ENCODE results near the gene ZDHHC12.

The ZDHHC12 gene

GRCh38 chr9:128685636-128686489, 38.1 kb downstream of the ZDHHC12 start:
- no peak for DNase-seq (ENCODE audit: low read depth)

DNA sequence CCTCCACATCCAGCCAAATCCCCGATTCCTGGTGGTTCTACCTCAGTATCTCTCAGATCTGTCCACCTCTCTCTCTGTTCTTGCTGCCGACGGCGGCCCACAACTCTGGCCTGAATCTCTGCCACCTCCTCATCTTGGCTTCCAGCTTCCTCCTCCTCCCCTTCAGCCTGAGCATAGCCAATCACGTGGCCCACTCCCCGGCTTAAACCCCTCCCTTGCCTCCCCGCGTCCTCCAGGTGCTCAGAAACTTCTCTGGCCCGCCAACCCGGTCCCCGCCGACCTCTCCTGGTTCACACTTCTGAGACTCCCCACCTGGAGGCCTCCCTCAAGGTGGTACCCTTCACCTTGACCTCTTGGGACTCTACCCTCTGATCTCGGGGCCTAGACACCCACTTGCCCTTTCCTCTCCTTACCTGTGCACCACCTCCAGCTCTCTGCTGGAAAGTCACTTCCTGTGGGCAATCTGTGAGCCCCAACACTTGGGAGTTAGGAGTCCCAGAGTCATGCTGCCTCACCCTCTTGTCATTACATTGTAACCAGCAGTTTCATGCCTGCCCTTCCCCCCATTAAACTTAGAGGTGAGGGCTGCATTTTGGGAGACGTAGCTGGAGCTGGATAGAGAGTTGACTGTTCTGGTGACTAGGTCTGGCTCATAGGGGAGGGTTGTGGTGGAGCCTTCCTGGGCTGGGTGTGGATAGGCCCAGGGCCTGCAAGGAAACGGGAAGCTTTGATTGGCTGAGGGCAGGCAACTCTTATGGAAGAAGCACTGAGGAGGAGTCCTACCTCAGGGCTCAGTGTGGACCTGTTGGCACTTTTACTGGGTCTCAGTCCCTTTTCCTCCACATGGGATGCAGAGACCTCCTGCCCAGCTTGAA, 39.4 kb downstream of the ZDHHC12 start:
- peak; percentile 59 for DNase-seq (ENCODE audit: low read depth)

GRCh38 chr9:128684065-128684324, 39.9 kb downstream of the ZDHHC12 start:
- DNase-seq (ENCODE audit: low read depth) = no peak

GRCh38 chr9:128683340-128684064, 40.4 kb downstream of the ZDHHC12 start:
- DNase-seq (ENCODE audit: low read depth) = no peak

DNA sequence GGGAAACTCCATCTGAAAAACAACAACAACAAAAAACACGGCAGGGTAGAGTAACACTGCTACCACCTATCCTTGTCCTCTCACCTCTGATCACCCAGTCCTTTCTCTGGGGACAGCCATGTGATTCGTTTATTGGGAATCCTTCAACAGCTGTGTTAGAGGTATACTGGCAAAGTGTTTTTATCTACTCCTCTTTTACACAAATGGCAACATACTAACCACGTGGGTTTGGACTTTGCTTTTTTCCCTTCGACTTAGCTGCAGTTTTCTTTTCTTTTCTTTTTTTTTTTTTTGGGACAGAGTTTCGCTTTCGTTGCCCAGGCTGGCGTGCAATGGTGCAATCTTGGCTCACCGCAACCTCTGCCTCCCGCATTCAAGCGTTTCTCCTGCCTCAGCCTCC, 46.1 kb downstream of the ZDHHC12 start:
- DNase-seq (ENCODE audit: low read depth) = no peak

GRCh38 chr9:128675382-128675781, 48.5 kb downstream of the ZDHHC12 start:
- no peak for DNase-seq (ENCODE audit: low read depth)
